IMR-90 (cell line): Measurements from ENCODE around the gene FASTKD1. TPM values are rescaled to one million over a fixed set of nuclear protein-coding genes. Genes with fewer than 3 reads are reported as not detected.

Source experiments
- ATAC-seq: fragments of 200-7000 bp; cut with Tn5 transposase; 2 replicates; pipeline ENCODE4 v1.9.1; 2020; ENCODE audit warnings: low read depth, mild to moderate bottlenecking, moderate library complexity
- BruUV-seq: library from RNA; stranded (reverse); fragments of 400-500 nt; replicated peaks from 2 replicates; lab custom pipeline; 2021; lab: Mats Ljungman, UMichigan
- CTCF ChIA-PET: fragments of 300-600 bp; formaldehyde crosslinking; extraction: SDS; loops from one replicate; lab custom pipeline; 2021; ENCODE audit warnings: antibody characterized with exemption; lab: Yijun Ruan, JAX
- POLR2A ChIA-PET: fragments of 300-600 bp; sonication (Branson Sonifier 250); formaldehyde crosslinking; loops from one replicate; lab custom pipeline; 2022; ENCODE audit warnings: antibody characterized with exemption; ENCODE audit not compliant: unreplicated experiment; lab: Charles Lee
- DNase-seq: peaks from one replicate; pipeline ENCODE4 v3.0.0; 2013
- H2AFZ ChIP-seq: replicated peaks from 2 replicates; pipeline ENCODE3; 2013; ENCODE audit warnings: low read length, mild to moderate bottlenecking; ENCODE audit not compliant: poor library complexity
- H2AK5ac ChIP-seq: 2 replicates; pipeline ENCODE4 v1.6.1; 2013; ENCODE audit warnings: low read depth, low read length, inconsistent platforms
- H2AK9ac ChIP-seq: replicated peaks from 2 replicates; pipeline ENCODE3; 2013; ENCODE audit warnings: mild to moderate bottlenecking, low read depth, low read length, moderate library complexity; ENCODE audit not compliant: poor library complexity
- H2BK120ac ChIP-seq: 2 replicates; pipeline ENCODE4 v1.6.1; 2013; ENCODE audit warnings: low read depth, low read length, inconsistent platforms
- H2BK15ac ChIP-seq: 3 replicates; pipeline ENCODE4 v1.6.1; 2013; ENCODE audit warnings: low read depth, low read length, inconsistent platforms
- H2BK20ac ChIP-seq: 2 replicates; pipeline ENCODE4 v1.6.1; 2013; ENCODE audit warnings: low read depth, mild to moderate bottlenecking, inconsistent platforms, low read length, moderate library complexity
- H2BK5ac ChIP-seq: 2 replicates; pipeline ENCODE4 v1.6.1; 2013; ENCODE audit warnings: mild to moderate bottlenecking, low read depth, low read length, inconsistent platforms; ENCODE audit not compliant: poor library complexity, severe bottlenecking
- H3K14ac ChIP-seq: replicated peaks from 2 replicates; pipeline ENCODE4 v1.6.1; 2013; ENCODE audit warnings: low read depth, low read length, inconsistent platforms
- H3K18ac ChIP-seq: 2 replicates; pipeline ENCODE4 v1.6.1; 2013; ENCODE audit warnings: low read depth, low read length, control low read depth
- H3K23ac ChIP-seq: 2 replicates; pipeline ENCODE4 v1.6.1; 2013; ENCODE audit warnings: low read depth, low read length, inconsistent platforms
- H3K27ac ChIP-seq: 2 replicates; pipeline ENCODE4 v1.5.1; 2013; ENCODE audit warnings: mild to moderate bottlenecking, control low read depth, low read length; ENCODE audit not compliant: insufficient read depth
- H3K27me3 ChIP-seq: 2 replicates; pipeline ENCODE4 v1.6.1; 2013; ENCODE audit warnings: low read length; ENCODE audit not compliant: control insufficient read depth, insufficient read depth
- H3K36me3 ChIP-seq: 2 replicates; pipeline ENCODE4 v1.6.1; 2013; ENCODE audit warnings: low read length, mixed read lengths; ENCODE audit not compliant: control insufficient read depth, insufficient read depth
- H3K4ac ChIP-seq: 2 replicates; pipeline ENCODE4 v1.6.1; 2013; ENCODE audit warnings: low read depth, low read length, inconsistent platforms
- H3K4me1 ChIP-seq: 2 replicates; pipeline ENCODE4 v1.6.1; 2013; ENCODE audit warnings: low read length, mixed read lengths; ENCODE audit not compliant: control insufficient read depth, insufficient read depth
- H3K4me2 ChIP-seq: 2 replicates; pipeline ENCODE4 v1.6.1; 2013; ENCODE audit warnings: low read depth, mild to moderate bottlenecking, control low read depth, low read length, moderate library complexity
- H3K4me3 ChIP-seq: 2 replicates; pipeline ENCODE4 v1.5.1; 2013; ENCODE audit warnings: low read depth, mild to moderate bottlenecking, control low read depth, low read length, moderate library complexity; ENCODE audit not compliant: insufficient read depth
- H3K56ac ChIP-seq: 2 replicates; pipeline ENCODE4 v1.6.1; 2013; ENCODE audit warnings: low read length, inconsistent platforms; ENCODE audit not compliant: insufficient read depth; ENCODE audit errors: extremely low read depth
- H3K79me1 ChIP-seq, 2 experiments: 2 replicates each; pipeline ENCODE4 v1.6.1; 2013; ENCODE audit warnings: low read length in 2 of 2, inconsistent platforms in 1 of 2, low read depth in 1 of 2
- H3K9ac ChIP-seq: 2 replicates; pipeline ENCODE4 v1.6.1; 2013; ENCODE audit warnings: low read depth, low read length, control low read depth
- H3K9me1 ChIP-seq: 2 replicates; pipeline ENCODE4 v1.6.1; 2013; ENCODE audit warnings: low read length, inconsistent platforms; ENCODE audit not compliant: insufficient read depth
- H3K9me3 ChIP-seq: 2 replicates; pipeline ENCODE4 v1.6.1; 2013; ENCODE audit warnings: low read length; ENCODE audit not compliant: control insufficient read depth, insufficient read depth
- H4K20me1 ChIP-seq: 2 replicates; pipeline ENCODE4 v1.6.1; 2013; ENCODE audit warnings: low read length, inconsistent platforms; ENCODE audit not compliant: insufficient read depth
- H4K5ac ChIP-seq: 2 replicates; pipeline ENCODE4 v1.6.1; 2013; ENCODE audit warnings: mild to moderate bottlenecking, low read depth, low read length, control low read depth
- H4K8ac ChIP-seq, 2 experiments: 2 replicates each; pipeline ENCODE4 v1.6.1; 2013; ENCODE audit warnings: low read depth in 2 of 2, low read length in 2 of 2, control low read depth in 1 of 2, inconsistent platforms in 1 of 2
- H4K91ac ChIP-seq: 2 replicates; pipeline ENCODE4 v1.6.1; 2013; ENCODE audit warnings: low read depth, low read length, inconsistent platforms; ENCODE audit not compliant: insufficient read depth
- BHLHE40 ChIP-seq: fragments of 150-350 bp; IDR thresholded peaks from 2 replicates; pipeline ENCODE4 v1.6.1; 2016; ENCODE audit warnings: mild to moderate bottlenecking, low read depth, low read length
- CEBPB ChIP-seq: IDR thresholded peaks from 2 replicates; pipeline ENCODE4 v1.6.1; 2012; ENCODE audit warnings: low read depth, low read length, improper control_type of control experiment
- CHD1 ChIP-seq: IDR thresholded peaks from 2 replicates; pipeline ENCODE4 v1.6.1; 2012; ENCODE audit warnings: low read depth, low read length, improper control_type of control experiment
- CTCF ChIP-seq: conservative IDR thresholded peaks from 2 replicates; pipeline ENCODE4 v1.5.1; 2012; ENCODE audit warnings: mild to moderate bottlenecking, low read depth, low read length, improper control_type of control experiment
- ELK1 ChIP-seq: fragments of 150-350 bp; IDR thresholded peaks from 2 replicates; pipeline ENCODE4 v1.6.1; 2016; ENCODE audit warnings: low read depth, mild to moderate bottlenecking, low read length, moderate library complexity, borderline replicate concordance
- FOS ChIP-seq: fragments of 150-350 bp; IDR thresholded peaks from 2 replicates; pipeline ENCODE4 v1.6.1; 2016; ENCODE audit warnings: low read depth, low read length
- MAFK ChIP-seq: IDR thresholded peaks from 2 replicates; pipeline ENCODE4 v1.6.1; 2012; ENCODE audit warnings: low read depth, low read length, improper control_type of control experiment
- MAZ ChIP-seq: IDR thresholded peaks from 2 replicates; pipeline ENCODE4 v1.6.1; 2012; ENCODE audit warnings: low read depth, mild to moderate bottlenecking, low read length, improper control_type of control experiment, moderate library complexity, borderline replicate concordance
- MXI1 ChIP-seq: IDR thresholded peaks from 2 replicates; pipeline ENCODE4 v1.6.1; 2012; ENCODE audit warnings: low read depth, mild to moderate bottlenecking, low read length, moderate library complexity, borderline replicate concordance
- NFE2L2 ChIP-seq: fragments of 150-350 bp; IDR thresholded peaks from 2 replicates; pipeline ENCODE4 v1.6.1; 2016; ENCODE audit warnings: low read depth, mild to moderate bottlenecking, low read length
- POLR2A ChIP-seq: IDR thresholded peaks from 2 replicates; pipeline ENCODE4 v1.6.1; 2012; ENCODE audit warnings: mild to moderate bottlenecking, low read depth, low read length
- RAD21 ChIP-seq: IDR thresholded peaks from 2 replicates; pipeline ENCODE4 v1.6.1; 2012; ENCODE audit warnings: low read length, improper control_type of control experiment
- RCOR1 ChIP-seq: IDR thresholded peaks from 2 replicates; pipeline ENCODE4 v1.6.1; 2012; ENCODE audit warnings: mild to moderate bottlenecking, low read length, improper control_type of control experiment; ENCODE audit not compliant: insufficient replicate concordance
- RFX5 ChIP-seq: IDR thresholded peaks from 2 replicates; pipeline ENCODE4 v1.8.0; 2012; ENCODE audit warnings: low read depth, mild to moderate bottlenecking, low read length, moderate library complexity
- SMC3 ChIP-seq: fragments of 150-350 bp; IDR thresholded peaks from 2 replicates; pipeline ENCODE4 v1.6.1; 2016; ENCODE audit warnings: low read depth, mild to moderate bottlenecking, antibody characterized with exemption, low read length, moderate library complexity
- USF2 ChIP-seq: fragments of 150-350 bp; IDR thresholded peaks from 2 replicates; pipeline ENCODE4 v1.6.1; 2017; ENCODE audit warnings: mild to moderate bottlenecking, antibody characterized with exemption, low read length, low read depth
- WGBS, 2 experiments: methylation state at CpG; one replicate each; pipeline versions ENCODE4 v1.1.5 to v1.1.7; 2013; ENCODE audit warnings: missing lambda C conversion rate in 2 of 2; ENCODE audit not compliant: insufficient read length in 1 of 2; ENCODE audit errors: extremely low coverage in 2 of 2; 5-methylcytosine and 5-hydroxymethylcytosine counted together
- dilution Hi-C: fragments of 300-500 bp; cut with HindIII; formaldehyde crosslinking; loops from one replicate; pipeline ENCODE4 v1.14.3; 2018; ENCODE audit warnings: low sequenced_read_pairs; ENCODE audit not compliant: unreplicated experiment
- in situ Hi-C: fragments of 300-500 bp; cut with MboI; formaldehyde crosslinking; loops from 3 replicates; pipeline ENCODE4 v1.14.3; 2019; ENCODE audit warnings: low sequenced_read_pairs, inconsistent platforms, mixed read lengths
- intact Hi-C: fragments of 100-400 bp; cut with micrococcal nuclease; formaldehyde crosslinking; loops from 2 replicates; pipeline ENCODE4 v1.10.0; 2022
- polyA plus RNA-seq, 3 experiments: library from polyadenylated mRNA; depleted of rRNA; stranded (reverse); fragments of >200 nt; gene quantifications; 2 replicates each; pipeline ENCODE4 v1.2.3, GENCODE V29; 2012; ENCODE audit warnings: low replicate concordance in 1 of 3
- total RNA-seq: library from RNA; depleted of rRNA; stranded (reverse); fragments of >200 nt; gene quantifications from 2 replicates; pipeline ENCODE4 v1.2.3, GENCODE V29; 2012

The FASTKD1 gene
- total and polyA plus RNA-seq, 2 of the 4 experiments (the other 2 are of a cell fraction), result 11.4 to 11.5 TPM

GRCh38 chr2:169565686-169566085 is 8.0 kb downstream of the FASTKD1 start:
- Histone ChIP-seq H3K14ac (no peak overlapping the region), H3K4me3 (no peak overlapping the region), H3K56ac (no peak overlapping the region), H4K8ac (no peak overlapping the region), H2AFZ (no peak overlapping the region), H2BK15ac (no peak overlapping the region), H3K79me1 (peaks cover 0 to 6% of the 10 kb centered on the region in 2 experiments; a peak in 2 of 4 replicates), H2BK20ac (no peak overlapping the region), H3K9me1 (no peaks in the 10 kb centered on the region), H3K18ac (no peak overlapping the region), H2AK5ac (no peak overlapping the region), H3K27ac (no peak overlapping the region), H2BK5ac (no peak overlapping the region), H3K4me2 (no peak overlapping the region), H3K4me1 (no peaks in the 10 kb centered on the region), H3K9ac (no peak overlapping the region), H2BK120ac (no peak overlapping the region), H3K4ac (no peak overlapping the region), H2AK9ac (no peak overlapping the region), H4K91ac (no peak overlapping the region), H3K27me3 (no peaks in the 10 kb centered on the region), H3K36me3 (0 out of 2 replicates have a peak, but pooled peaks cover 2% of the 10 kb centered on the region), H4K5ac (no peak overlapping the region), H3K23ac (no peak overlapping the region), H4K20me1 (no peaks in the 10 kb centered on the region), H3K9me3 (no peaks in the 10 kb centered on the region)
- ChIA-PET POLR2A (no interaction called here), CTCF (interaction anchor here (1.2 kb wide), 1 partner anchor 15 kb away, joined by 4 read pairs; no protein-coding TSS in a partner anchor)
- no peak for ATAC-seq
- WGBS, 2 experiments, result no CpG with 5 or more reads among the region's 1 CpG
- DNase-seq, result no peak
- intact Hi-C loops, result no loop called here
- no TSS peak for BruUV-seq
- in situ Hi-C loops, result no loop called here
- dilution Hi-C loops, result no loop called here
- TF ChIP-seq CHD1 (no peak), MXI1 (no peak), CTCF (no peak), USF2 (no peak), RAD21 (no peak), MAZ (no peak), ELK1 (no peak), MAFK (no peak), POLR2A (no peak), BHLHE40 (no peak), CEBPB (no peak), SMC3 (no peak), FOS (no peak), RFX5 (no peak), RCOR1 (no peak), NFE2L2 (no peak)
